NT2/D1 (cell line): ENCODE measurements around the gene TRIM8.

Experiments used
- SUZ12 ChIP-seq: IDR thresholded peaks from 2 replicates; pipeline ENCODE4 v1.6.1; 2011; ENCODE audit not compliant: insufficient read length, insufficient read depth; ENCODE audit errors: extremely low read depth
- YY1 ChIP-seq: IDR thresholded peaks from 2 replicates; pipeline ENCODE4 v1.6.1; 2011; ENCODE audit not compliant: insufficient read length, insufficient read depth
- ZNF274 ChIP-seq: IDR thresholded peaks from 2 replicates; pipeline ENCODE4 v1.6.1; 2011; ENCODE audit warnings: mild to moderate bottlenecking, low read depth, low read length

GRCh38 chr10:102601639-102602038 is 42.6 kb upstream of the TRIM8 start:
- TF ChIP-seq YY1: no peak
- no peak for TF ChIP-seq ZNF274
- no peak for TF ChIP-seq SUZ12
